Keratinocyte (primary cell): Measurements from ENCODE around the gene ARMC8. TPM values are rescaled to one million over a fixed set of nuclear protein-coding genes. Genes with fewer than 3 reads are reported as not detected.

Experiments
- DNase-seq: peaks from one replicate; pipeline ENCODE4 v3.0.0-alpha.2; 2011; ENCODE audit warnings: low read depth, missing footprints, low spot score
- FAIRE-seq: peaks from 2 replicates; lab custom pipeline; 2011; peaks lifted over from hg19 to GRCh38; lab: Jason Lieb, UNC
- H2AFZ ChIP-seq: 2 replicates; pipeline ENCODE4 v1.6.0; 2012; ENCODE audit warnings: low read length, control low read depth, inconsistent platforms; ENCODE audit not compliant: control insufficient read depth
- H3K27ac ChIP-seq: 2 replicates; pipeline ENCODE4 v1.5.1; 2011; ENCODE audit warnings: low read length; ENCODE audit not compliant: control insufficient read depth, insufficient read depth
- H3K27me3 ChIP-seq: 3 replicates; pipeline ENCODE4 v1.6.0; 2011; ENCODE audit warnings: low read length; ENCODE audit not compliant: control insufficient read depth, insufficient read depth; ENCODE audit errors: extremely low read depth
- H3K36me3 ChIP-seq, 2 experiments: 2 replicates in 1 of 2; 3 replicates in 1 of 2; pipeline ENCODE4 v1.5.1; 2011; ENCODE audit warnings: low read length in 2 of 2, mild to moderate bottlenecking in 1 of 2; ENCODE audit not compliant: control insufficient read depth in 2 of 2, insufficient read depth in 2 of 2; ENCODE audit errors: extremely low read depth in 1 of 2
- H3K4me1 ChIP-seq: 3 replicates; pipeline ENCODE4 v1.5.1; 2011; ENCODE audit warnings: low read length; ENCODE audit not compliant: control insufficient read depth, insufficient read depth; ENCODE audit errors: extremely low read depth
- H3K4me2 ChIP-seq: 3 replicates; pipeline ENCODE4 v1.6.0; 2011; ENCODE audit warnings: low read depth, low read length; ENCODE audit not compliant: control insufficient read depth, insufficient read depth; ENCODE audit errors: extremely low read depth
- H3K4me3 ChIP-seq, 3 experiments: fragments of 200-600 bp in 1 of 3; sonication (generic) in 1 of 3; 2 replicates in 2 of 3; 3 replicates in 1 of 3; pipeline ENCODE4 v1.5.1; 2011 to 2016; ENCODE audit warnings: low read length in 3 of 3, mild to moderate bottlenecking in 3 of 3, control low read depth in 2 of 3, inconsistent platforms in 1 of 3, low read depth in 1 of 3, mixed read lengths in 1 of 3, mixed run types in 1 of 3, moderate library complexity in 1 of 3; ENCODE audit not compliant: control insufficient read depth in 2 of 3, insufficient read depth in 2 of 3; ENCODE audit errors: extremely low read depth in 1 of 3
- H3K79me2 ChIP-seq: 2 replicates; pipeline ENCODE4 v1.6.0; 2012; ENCODE audit warnings: low read length; ENCODE audit not compliant: control insufficient read depth, insufficient read depth
- H3K9ac ChIP-seq: 3 replicates; pipeline ENCODE4 v1.6.0; 2011; ENCODE audit warnings: low read length; ENCODE audit not compliant: control insufficient read depth, insufficient read depth; ENCODE audit errors: extremely low read depth
- H3K9me1 ChIP-seq: 3 replicates; pipeline ENCODE4 v1.6.0; 2011; ENCODE audit warnings: low read length; ENCODE audit not compliant: control insufficient read depth, insufficient read depth; ENCODE audit errors: extremely low read depth
- H3K9me3 ChIP-seq: 2 replicates; pipeline ENCODE4 v1.5.1; 2012; ENCODE audit warnings: low read depth, low read length; ENCODE audit not compliant: control insufficient read depth
- H4K20me1 ChIP-seq: 3 replicates; pipeline ENCODE4 v1.6.0; 2011; ENCODE audit warnings: low read length; ENCODE audit not compliant: control insufficient read depth, insufficient read depth; ENCODE audit errors: extremely low read depth
- CTCF ChIP-seq, 3 experiments: IDR thresholded peaks in 1 of 3; conservative IDR thresholded peaks in 1 of 3; optimal IDR thresholded peaks in 1 of 3; 2 replicates in 2 of 3; 3 replicates in 1 of 3; pipeline versions ENCODE3 to v1.5.1; 2011; ENCODE audit warnings: low read length in 3 of 3, mild to moderate bottlenecking in 3 of 3, moderate library complexity in 2 of 3, control low read depth in 1 of 3, inconsistent platforms in 1 of 3; ENCODE audit not compliant: insufficient read depth in 2 of 3; ENCODE audit errors: extremely low read depth in 1 of 3
- EZH2 ChIP-seq: IDR thresholded peaks from one replicate; pipeline ENCODE4 v1.6.1; 2012; ENCODE audit warnings: inconsistent platforms, mild to moderate bottlenecking, low read length, moderate library complexity
- dilution Hi-C: fragments of 300-500 bp; cut with MboI; formaldehyde crosslinking; loops from one replicate; pipeline ENCODE4 v1.7.0; 2020; ENCODE audit warnings: low sequenced_read_pairs; ENCODE audit not compliant: extremely low pct_ligation_motif_present
- polyA plus RNA-seq, 5 experiments: library from polyadenylated mRNA; depleted of rRNA in 3 of 5; stranded (reverse) in 3 of 5; stranded (forward) in 1 of 5; unstranded in 1 of 5; fragments of >200 nt; gene quantifications; 1 replicate in 1 of 5; 2 replicates in 3 of 5; 3 replicates in 1 of 5; pipeline versions ENCODE4 v1.2.1 to v1.2.3, GENCODE V29; 2011 to 2012; ENCODE audit warnings: missing spikeins in 2 of 5, low read depth in 1 of 5, low replicate concordance in 1 of 5

Gene ARMC8
- polyA plus RNA-seq, 1 donor (not counting 4 experiments of a cell fraction or from before 2014, with no cell fraction given), result 50.8 TPM

DNA sequence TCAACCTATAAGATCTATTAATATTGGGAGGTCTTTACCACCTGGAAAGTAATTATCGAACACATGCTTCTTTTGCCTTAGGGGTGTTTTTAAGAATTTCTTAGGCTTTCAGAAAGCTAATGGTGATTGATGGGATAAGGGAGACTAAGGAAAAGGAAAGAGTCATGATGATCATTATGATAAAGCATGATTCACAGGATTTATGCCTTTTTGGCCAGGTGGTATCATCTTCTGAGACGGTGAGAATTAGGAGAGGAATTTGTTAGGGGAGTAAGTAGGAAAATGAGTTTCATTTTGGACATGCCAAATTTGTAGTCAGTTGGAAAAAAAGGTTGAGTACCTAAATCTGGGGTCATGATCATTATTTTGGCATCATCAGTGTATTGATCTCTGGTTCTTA is 8.9 kb downstream of the ARMC8 start:
- FAIRE-seq, result no peak
- peaks cover 3% of the 10 kb centered on the region for H3K9me1 ChIP-seq
- H3K9me3 ChIP-seq, result no peaks in the 10 kb centered on the region
- peaks cover 17% of the 10 kb centered on the region for H3K4me1 ChIP-seq
- peak overlapping the region; percentile 44 for H3K27ac ChIP-seq
- dilution Hi-C loops, result no loop called here
- H3K79me2 ChIP-seq, result peaks cover 87% of the 10 kb centered on the region
- peaks cover 0 to under 1% of the 10 kb centered on the region in 2 experiments for H3K36me3 ChIP-seq
- H3K4me2 ChIP-seq, result peak overlapping the region; percentile 38
- no peak for DNase-seq
- peaks cover 18% of the 10 kb centered on the region for H4K20me1 ChIP-seq
- TF ChIP-seq CTCF (optimal IDR thresholded peaks at IDR 0.05 in 1 of 3, IDR thresholded peaks at IDR 0.05 in 1 of 3, conservative IDR thresholded peaks at IDR 0.05 in 1 of 3; ENCODE audit: extremely low read depth in 1 of 3, insufficient read depth in 2 of 3, low read length in 3 of 3) (no peak), EZH2 (no peak)
- H3K9ac ChIP-seq, result no peak overlapping the region
- H3K27me3 ChIP-seq, result no peaks in the 10 kb centered on the region
- no peak overlapping the region for H2AFZ ChIP-seq
- H3K4me3 ChIP-seq, result no peak overlapping the region

DNA sequence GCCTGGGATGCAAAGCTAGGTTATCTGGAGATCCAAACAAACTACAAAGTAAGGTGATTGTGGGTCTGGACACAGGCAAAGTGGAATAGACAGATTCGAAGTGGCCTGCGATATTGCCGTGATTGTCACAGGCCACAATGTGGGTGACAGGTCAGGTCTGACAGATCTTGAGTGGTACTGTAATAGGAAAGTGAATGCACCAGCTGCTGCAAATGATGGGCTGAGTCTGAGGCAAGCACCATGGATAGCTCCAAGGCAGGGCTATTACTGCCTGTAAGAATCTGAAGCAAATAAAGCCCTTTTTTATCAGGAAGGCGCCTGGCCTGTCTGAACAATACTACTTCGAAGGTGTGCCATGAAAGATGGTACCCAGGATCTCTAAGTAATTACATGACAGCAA is 10.0 kb downstream of the ARMC8 start:
- Histone ChIP-seq H3K79me2 (peaks cover 88% of the 10 kb centered on the region), H3K4me1 (peaks cover 17% of the 10 kb centered on the region), H3K4me2 (no peak overlapping the region), H3K9ac (no peak overlapping the region), H3K27ac (no peak overlapping the region), H3K36me3 (no peaks in the 10 kb centered on the region), H3K9me1 (peaks cover 3% of the 10 kb centered on the region), H3K4me3 (no peak overlapping the region), H3K9me3 (no peaks in the 10 kb centered on the region), H4K20me1 (peaks cover 21% of the 10 kb centered on the region), H3K27me3 (no peaks in the 10 kb centered on the region), H2AFZ (no peak overlapping the region)
- dilution Hi-C loops, result no loop called here
- no peak for DNase-seq
- peak; percentile 67 for FAIRE-seq
- TF ChIP-seq CTCF (optimal IDR thresholded peaks at IDR 0.05 in 1 of 3, IDR thresholded peaks at IDR 0.05 in 1 of 3, conservative IDR thresholded peaks at IDR 0.05 in 1 of 3; ENCODE audit: extremely low read depth in 1 of 3, insufficient read depth in 2 of 3, low read length in 3 of 3) (no peak), EZH2 (no peak)
